Suprapubic skin (tissue), 4 donors: Measurements from ENCODE around the gene MTA3.

Experiments used
- POLR2A ChIP-seq, 2 donors: fragments of 450-650 bp; IDR thresholded peaks; one replicate each; pipeline ENCODE4 v1.6.1; 2017; ENCODE audit warnings: antibody characterized with exemption in 2 of 2, mild to moderate bottlenecking in 2 of 2, moderate library complexity in 2 of 2
- POLR2AphosphoS5 ChIP-seq, 3 donors: sonication (generic); formaldehyde crosslinking; IDR thresholded peaks; one replicate each; pipeline ENCODE4 v1.6.1; 2017; ENCODE audit warnings: antibody characterized with exemption in 3 of 3
- TF ChIP-seq, protein P1 (sequence below), 2 donors: fragments of 200-600 bp in 1 of 2; fragments of 450-650 bp in 1 of 2; sonication (generic) in 1 of 2; IDR thresholded peaks; one replicate each; pipeline ENCODE4 v1.5.1; 2016 to 2019; ENCODE audit warnings: antibody characterized with exemption in 2 of 2, mild to moderate bottlenecking in 1 of 2, moderate library complexity in 1 of 2

GRCh38 chr2:42713920-42714319 lies 145.5 kb downstream of the MTA3 start:
- no peak for TF ChIP-seq POLR2A (IDR thresholded peaks at IDR 0.05)
- no peak for TF ChIP-seq POLR2AphosphoS5 (IDR thresholded peaks at IDR 0.05)
- TF ChIP-seq, protein P1, sequence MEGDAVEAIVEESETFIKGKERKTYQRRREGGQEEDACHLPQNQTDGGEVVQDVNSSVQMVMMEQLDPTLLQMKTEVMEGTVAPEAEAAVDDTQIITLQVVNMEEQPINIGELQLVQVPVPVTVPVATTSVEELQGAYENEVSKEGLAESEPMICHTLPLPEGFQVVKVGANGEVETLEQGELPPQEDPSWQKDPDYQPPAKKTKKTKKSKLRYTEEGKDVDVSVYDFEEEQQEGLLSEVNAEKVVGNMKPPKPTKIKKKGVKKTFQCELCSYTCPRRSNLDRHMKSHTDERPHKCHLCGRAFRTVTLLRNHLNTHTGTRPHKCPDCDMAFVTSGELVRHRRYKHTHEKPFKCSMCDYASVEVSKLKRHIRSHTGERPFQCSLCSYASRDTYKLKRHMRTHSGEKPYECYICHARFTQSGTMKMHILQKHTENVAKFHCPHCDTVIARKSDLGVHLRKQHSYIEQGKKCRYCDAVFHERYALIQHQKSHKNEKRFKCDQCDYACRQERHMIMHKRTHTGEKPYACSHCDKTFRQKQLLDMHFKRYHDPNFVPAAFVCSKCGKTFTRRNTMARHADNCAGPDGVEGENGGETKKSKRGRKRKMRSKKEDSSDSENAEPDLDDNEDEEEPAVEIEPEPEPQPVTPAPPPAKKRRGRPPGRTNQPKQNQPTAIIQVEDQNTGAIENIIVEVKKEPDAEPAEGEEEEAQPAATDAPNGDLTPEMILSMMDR (IDR thresholded peaks at IDR 0.05): no peak
